HUES6 (cell line): ENCODE results near the gene ATP10D.
"Not testable (repeated sequence)": the region's sequence is repeated elsewhere in the genome, so short reads cannot be mapped to it uniquely, and the experiment has no call there.

Source experiments
- H3K27ac ChIP-seq: 2 replicates; pipeline ENCODE4 v1.7.0; 2013; ENCODE audit warnings: low read depth, mild to moderate bottlenecking, low read length, inconsistent platforms
- H3K27me3 ChIP-seq: 2 replicates; pipeline ENCODE4 v1.6.1; 2013; ENCODE audit warnings: low read length; ENCODE audit not compliant: control insufficient read depth, insufficient read depth
- H3K36me3 ChIP-seq: 2 replicates; pipeline ENCODE4 v1.6.1; 2013; ENCODE audit warnings: low read length; ENCODE audit not compliant: control insufficient read depth, insufficient read depth
- H3K4me1 ChIP-seq: 2 replicates; pipeline ENCODE4 v1.6.1; 2013; ENCODE audit warnings: low read length; ENCODE audit not compliant: control insufficient read depth, insufficient read depth
- H3K4me3 ChIP-seq: 2 replicates; pipeline ENCODE4 v1.5.1; 2013; ENCODE audit warnings: low read depth, low read length
- H3K9ac ChIP-seq: one replicate; pipeline ENCODE4 v1.6.1; 2013; ENCODE audit warnings: mild to moderate bottlenecking, low read length
- H3K9me3 ChIP-seq: 2 replicates; pipeline ENCODE4 v1.6.1; 2013; ENCODE audit warnings: low read depth, low read length; ENCODE audit not compliant: control insufficient read depth, insufficient read depth

The ATP10D gene

GRCh38 chr4:47486727-47487126 lies 1.7 kb downstream of the ATP10D start:
- H3K27me3 ChIP-seq, H3K9ac ChIP-seq, H3K9me3 ChIP-seq, H3K4me1 ChIP-seq, H3K36me3 ChIP-seq, H3K4me3 ChIP-seq, H3K27ac ChIP-seq: not testable (repeated sequence)

DNA sequence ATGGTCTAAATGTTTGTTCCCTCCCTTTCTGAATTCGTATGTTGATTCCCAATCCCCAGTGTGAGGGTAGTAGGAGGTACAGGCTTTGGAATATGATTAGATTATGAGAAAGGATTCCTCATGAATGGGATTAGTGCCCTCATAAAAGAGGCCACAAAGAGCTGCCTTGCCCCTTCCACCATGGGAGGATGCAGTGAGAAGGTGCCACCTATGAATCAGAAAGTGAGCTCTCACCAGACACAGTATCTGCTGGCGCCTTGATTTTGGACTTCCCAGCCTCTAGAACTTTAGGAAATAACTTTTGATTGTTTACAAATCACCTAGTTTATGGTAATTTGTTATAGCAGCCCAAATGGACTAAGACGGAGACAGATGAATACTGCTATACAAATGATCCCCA lies 3.6 kb downstream of the ATP10D start:
- no peak overlapping the region for H3K9ac ChIP-seq
- H3K27ac ChIP-seq: no peak overlapping the region
- no peaks in the 10 kb centered on the region for H3K36me3 ChIP-seq
- no peaks in the 10 kb centered on the region for H3K9me3 ChIP-seq
- H3K4me3 ChIP-seq: no peak overlapping the region
- no peaks in the 10 kb centered on the region for H3K4me1 ChIP-seq
- peaks cover 6% of the 10 kb centered on the region; the same call in 1 of the 2 replicates for H3K27me3 ChIP-seq

DNA sequence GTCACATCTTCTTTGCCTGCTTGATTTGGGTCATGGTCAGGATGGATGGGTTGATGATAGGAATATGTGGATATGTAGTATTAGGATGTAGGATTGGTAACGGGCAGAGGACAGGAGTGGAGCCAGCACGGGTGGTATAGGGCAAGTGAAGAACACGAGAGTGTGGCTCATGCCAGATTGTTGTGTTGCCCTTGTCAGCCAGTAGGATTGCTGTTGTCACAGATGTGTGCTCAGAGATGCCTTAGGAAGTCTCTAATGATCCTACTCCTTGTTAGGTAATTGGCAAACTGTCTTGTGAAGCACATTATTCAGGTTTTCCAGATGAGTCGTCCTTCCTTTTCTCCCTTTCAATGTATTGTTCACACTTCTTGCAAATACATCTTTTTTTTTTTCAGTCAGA lies 5.5 kb downstream of the ATP10D start:
- Histone ChIP-seq H3K9me3 (no peaks in the 10 kb centered on the region), H3K36me3 (no peaks in the 10 kb centered on the region), H3K27ac (no peak overlapping the region), H3K4me3 (no peak overlapping the region), H3K4me1 (no peaks in the 10 kb centered on the region), H3K27me3 (peaks cover 6% of the 10 kb centered on the region; the same call in 1 of the 2 replicates), H3K9ac (no peak overlapping the region)

DNA sequence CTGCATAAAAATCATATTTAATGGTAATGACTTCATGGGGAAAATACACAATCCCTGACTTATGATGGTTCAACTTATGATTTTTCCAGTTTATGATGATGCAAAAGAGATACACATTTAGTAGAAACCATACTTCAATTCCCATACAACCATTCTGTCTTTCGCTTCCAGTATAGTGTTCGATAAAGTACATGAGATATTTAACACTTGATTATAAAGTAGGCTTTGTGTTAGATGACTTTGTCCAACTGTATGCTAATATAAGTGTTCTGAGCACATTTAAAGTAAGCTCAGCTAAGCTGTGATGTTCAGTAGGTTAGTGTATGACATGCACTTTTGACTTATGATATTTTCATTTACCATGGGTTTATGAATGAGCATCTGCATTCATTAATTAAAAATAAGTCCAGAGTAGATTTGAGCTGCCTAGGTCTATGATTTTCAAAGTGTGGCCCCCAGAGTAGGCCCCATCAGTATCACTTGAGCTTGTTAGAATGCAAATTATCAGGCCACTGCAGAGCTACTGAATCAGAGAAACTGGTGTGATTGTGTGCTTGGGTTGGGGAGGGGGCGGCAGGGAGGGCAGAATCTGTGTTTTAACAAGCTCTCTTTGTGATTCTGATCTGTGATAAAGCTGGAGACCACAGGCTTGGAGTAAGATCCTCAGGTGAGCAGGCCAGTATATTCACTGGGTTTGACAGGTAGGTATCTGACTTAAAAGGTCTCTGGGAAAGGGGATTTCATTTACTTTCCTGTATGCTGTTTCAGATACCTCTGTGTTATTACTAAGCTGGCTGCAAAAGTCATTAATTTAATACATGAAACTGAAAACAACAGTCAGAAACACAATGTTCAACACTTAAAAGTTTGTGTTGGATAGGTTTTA lies 8.4 kb downstream of the ATP10D start:
- no peak overlapping the region for H3K9ac ChIP-seq
- no peaks in the 10 kb centered on the region for H3K9me3 ChIP-seq
- no peaks in the 10 kb centered on the region for H3K27me3 ChIP-seq
- H3K4me3 ChIP-seq: no peak overlapping the region
- no peaks in the 10 kb centered on the region for H3K36me3 ChIP-seq
- no peaks in the 10 kb centered on the region for H3K4me1 ChIP-seq
- H3K27ac ChIP-seq: no peak overlapping the region

DNA sequence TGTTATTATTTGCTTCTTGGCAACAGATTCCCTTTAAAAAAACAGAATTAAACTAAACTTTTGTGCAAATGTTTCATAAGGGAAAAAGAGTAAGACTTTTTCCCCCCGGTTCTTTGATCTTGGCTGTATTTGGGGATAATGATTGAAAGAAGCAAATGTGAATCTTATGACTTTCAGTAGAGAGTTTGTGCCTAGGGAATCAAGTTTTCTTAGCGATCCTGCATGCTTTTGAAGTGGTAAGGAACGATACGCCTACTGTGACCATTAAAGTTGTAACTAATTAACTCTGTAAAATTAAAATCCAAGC lies 9.0 kb downstream of the ATP10D start:
- Histone ChIP-seq H3K9ac (no peak overlapping the region), H3K27ac (no peak overlapping the region), H3K9me3 (no peaks in the 10 kb centered on the region), H3K36me3 (no peaks in the 10 kb centered on the region), H3K27me3 (no peaks in the 10 kb centered on the region), H3K4me1 (no peaks in the 10 kb centered on the region), H3K4me3 (no peak overlapping the region)

GRCh38 chr4:47498899-47499298 lies 13.8 kb downstream of the ATP10D start:
- no peaks in the 10 kb centered on the region for H3K36me3 ChIP-seq
- no peaks in the 10 kb centered on the region for H3K9me3 ChIP-seq
- H3K27me3 ChIP-seq: no peaks in the 10 kb centered on the region
- no peak overlapping the region for H3K9ac ChIP-seq
- no peaks in the 10 kb centered on the region for H3K4me1 ChIP-seq
- H3K4me3 ChIP-seq: no peak overlapping the region
- H3K27ac ChIP-seq: no peak overlapping the region

GRCh38 chr4:47499700-47500099 lies 14.6 kb downstream of the ATP10D start:
- Histone ChIP-seq H3K9ac (no peak overlapping the region), H3K36me3 (no peaks in the 10 kb centered on the region), H3K9me3 (no peaks in the 10 kb centered on the region), H3K27me3 (no peaks in the 10 kb centered on the region), H3K4me3 (no peak overlapping the region), H3K27ac (no peak overlapping the region), H3K4me1 (no peaks in the 10 kb centered on the region)

GRCh38 chr4:47500776-47501175 lies 15.7 kb downstream of the ATP10D start:
- Histone ChIP-seq H3K9me3 (no peaks in the 10 kb centered on the region), H3K27me3 (no peaks in the 10 kb centered on the region), H3K9ac (no peak overlapping the region), H3K4me1 (no peaks in the 10 kb centered on the region), H3K4me3 (no peak overlapping the region), H3K27ac (no peak overlapping the region), H3K36me3 (no peaks in the 10 kb centered on the region)

GRCh38 chr4:47505147-47505546 lies 20.1 kb downstream of the ATP10D start:
- no peaks in the 10 kb centered on the region for H3K36me3 ChIP-seq
- no peaks in the 10 kb centered on the region for H3K9me3 ChIP-seq
- no peak overlapping the region for H3K27ac ChIP-seq

GRCh38 chr4:47505666-47506065 lies 20.6 kb downstream of the ATP10D start:
- H3K4me3 ChIP-seq: no peak overlapping the region
- H3K27ac ChIP-seq: no peak overlapping the region
- H3K4me1 ChIP-seq: peaks cover 13% of the 10 kb centered on the region
- H3K27me3 ChIP-seq: no peaks in the 10 kb centered on the region
- no peak overlapping the region for H3K9ac ChIP-seq
- no peaks in the 10 kb centered on the region for H3K9me3 ChIP-seq
- H3K36me3 ChIP-seq: no peaks in the 10 kb centered on the region

More at GRCh38 chr4:47505147-47505546, 20.1 kb downstream of the ATP10D start:
- Histone ChIP-seq H3K27me3 (no peaks in the 10 kb centered on the region), H3K9ac (no peak overlapping the region), H3K4me3 (no peak overlapping the region), H3K4me1 (peaks cover 10% of the 10 kb centered on the region)

DNA sequence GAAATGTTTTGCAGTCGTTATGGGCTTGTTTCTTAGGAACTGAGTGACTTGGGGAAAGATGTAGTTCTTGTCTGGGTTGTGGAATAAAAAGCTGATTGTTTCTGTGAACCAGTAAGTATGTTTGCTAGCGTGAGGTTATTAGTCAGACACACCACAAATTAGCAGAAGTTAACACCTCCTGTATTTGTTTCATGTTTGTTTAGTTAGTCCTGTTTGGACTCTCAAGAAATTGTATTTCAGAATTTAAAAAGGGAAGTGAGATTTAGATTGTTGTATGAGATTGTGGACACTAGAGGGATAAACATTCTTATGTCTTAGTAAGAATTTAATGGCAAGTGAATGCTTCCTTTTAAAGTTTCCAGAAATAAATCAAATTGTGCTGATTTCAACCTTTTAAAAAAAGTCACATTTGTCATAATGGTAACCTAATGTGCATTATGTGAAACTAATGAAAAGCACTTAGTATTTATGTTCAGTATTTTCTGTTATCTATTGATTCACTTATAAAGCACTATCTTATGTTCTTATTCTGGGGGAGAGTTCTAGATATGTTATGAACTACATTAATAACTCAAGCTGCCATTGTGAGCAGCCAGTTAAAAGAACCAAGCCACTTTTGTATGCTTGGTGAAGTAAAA lies 25.6 kb downstream of the ATP10D start:
- H3K4me1 ChIP-seq: peaks cover 13% of the 10 kb centered on the region
- H3K27me3 ChIP-seq: no peaks in the 10 kb centered on the region
- no peak overlapping the region for H3K9ac ChIP-seq
- no peaks in the 10 kb centered on the region for H3K9me3 ChIP-seq
- no peak overlapping the region for H3K27ac ChIP-seq
- H3K4me3 ChIP-seq: no peak overlapping the region
- H3K36me3 ChIP-seq: no peaks in the 10 kb centered on the region
